ENCODE measurements around the gene PHACTR4.

GRCh38 chr1:28530456-28530855, 160.9 kb downstream of the PHACTR4 start:
- TF ChIP-seq EZH2 (IDR thresholded peaks at IDR 0.05; ENCODE audit: low read length, unreplicated experiment) (no peak), CTCF (conservative IDR thresholded peaks at IDR 0.05; ENCODE audit: low read depth, low read length) (no peak)
